GM18861 (cell line): ENCODE measurements around the gene GNL2.

Source experiments
- ATAC-seq: cut with Tn5 transposase; IDR thresholded peaks from one replicate; pipeline ENCODE4 v1.9.1; 2021; ENCODE audit not compliant: unreplicated experiment

GNL2 gene

DNA sequence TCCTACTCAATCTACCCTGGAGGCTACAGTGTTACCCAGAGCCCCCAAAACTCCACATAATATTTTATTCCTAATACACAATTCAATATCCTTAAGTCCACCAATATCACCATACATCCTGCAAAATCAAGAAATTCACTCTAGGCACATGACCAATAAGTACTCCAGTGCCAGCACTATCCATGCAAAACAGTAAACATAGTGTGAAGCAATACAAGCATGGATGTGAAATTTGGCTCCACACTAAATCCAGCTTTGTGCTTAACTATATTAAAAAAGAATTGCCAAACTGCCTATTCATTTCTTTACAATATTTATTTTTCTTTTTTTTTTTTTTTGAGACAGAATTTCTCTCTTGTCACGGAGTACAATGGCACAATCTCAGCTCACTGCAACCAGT is 78.2 kb downstream of the GNL2 start:
- ATAC-seq = no peak
